HepG2 (cell line): ENCODE data around the gene ZDHHC13. TPM values are rescaled to one million over a fixed set of nuclear protein-coding genes. Genes with fewer than 3 reads are reported as not detected.

Experiments
- ATF1 ChIP-seq: IDR thresholded peaks from 2 replicates; pipeline ENCODE4 v1.6.1; 2016; ENCODE audit warnings: mild to moderate bottlenecking, control low read depth
- CBFB ChIP-seq: sonication (generic); formaldehyde crosslinking; IDR thresholded peaks from 2 replicates; pipeline ENCODE4 v1.4.0; 2020; ENCODE audit warnings: missing genetic modification reagents
- CREM ChIP-seq, 2 experiments: sonication (generic) in 1 of 2; formaldehyde crosslinking in 1 of 2; IDR thresholded peaks; 2 replicates each; pipeline versions ENCODE4 v1.4.0 to v1.6.1; 2016 to 2020; ENCODE audit warnings: antibody characterized with exemption in 1 of 2, mild to moderate bottlenecking in 1 of 2, missing genetic modification reagents in 1 of 2
- FOXO1 ChIP-seq: sonication (generic); formaldehyde crosslinking; IDR thresholded peaks from 2 replicates; pipeline ENCODE4 v1.4.0; 2020; ENCODE audit warnings: missing genetic modification reagents
- GATAD2A ChIP-seq: IDR thresholded peaks from 2 replicates; pipeline ENCODE4 v1.6.1; 2016
- HNRNPK ChIP-seq: fragments of 200-400 bp; formaldehyde crosslinking; IDR thresholded peaks from 2 replicates; pipeline ENCODE4 v1.6.1; 2018; ENCODE audit warnings: low read length, low read depth, moderate library complexity, mild to moderate bottlenecking; ENCODE audit not compliant: poor library complexity, severe bottlenecking
- IRF9 ChIP-seq: sonication (generic); formaldehyde crosslinking; IDR thresholded peaks from 2 replicates; pipeline ENCODE4 v1.8.0; 2022; ENCODE audit warnings: missing genetic modification reagents, mild to moderate bottlenecking, borderline replicate concordance
- LBX2 ChIP-seq: sonication (generic); formaldehyde crosslinking; IDR thresholded peaks from 2 replicates; pipeline ENCODE4 v1.5.0; 2020; ENCODE audit warnings: missing genetic modification reagents, mild to moderate bottlenecking, borderline replicate concordance
- MLX ChIP-seq: IDR thresholded peaks from 2 replicates; pipeline ENCODE4 v1.6.1; 2016
- MTF1 ChIP-seq: sonication (generic); formaldehyde crosslinking; IDR thresholded peaks from 2 replicates; pipeline ENCODE4 v1.5.0; 2020; ENCODE audit warnings: missing genetic modification reagents
- NCOA5 ChIP-seq: sonication (generic); formaldehyde crosslinking; IDR thresholded peaks from 2 replicates; pipeline ENCODE4 v1.4.0; 2020; ENCODE audit warnings: missing genetic modification reagents
- NR3C1 ChIP-seq: sonication (generic); formaldehyde crosslinking; IDR thresholded peaks from 2 replicates; pipeline ENCODE4 v1.4.0; 2020; ENCODE audit warnings: missing genetic modification reagents
- RBAK ChIP-seq: sonication (generic); formaldehyde crosslinking; IDR thresholded peaks from 2 replicates; pipeline ENCODE4 v1.5.1; 2020; ENCODE audit warnings: mild to moderate bottlenecking, missing genetic modification reagents
- RELA ChIP-seq: sonication (generic); formaldehyde crosslinking; IDR thresholded peaks from 2 replicates; pipeline ENCODE4 v1.4.0; 2020; ENCODE audit warnings: missing genetic modification reagents
- TGIF2 ChIP-seq: IDR thresholded peaks from 2 replicates; pipeline ENCODE4 v1.6.1; 2016; ENCODE audit warnings: control low read depth, missing compliant biosample characterization
- WIZ ChIP-seq: sonication (generic); formaldehyde crosslinking; IDR thresholded peaks from 2 replicates; pipeline ENCODE4 v1.5.1; 2020; ENCODE audit warnings: mild to moderate bottlenecking, missing genetic modification reagents
- ZFX ChIP-seq: sonication (generic); formaldehyde crosslinking; IDR thresholded peaks from 2 replicates; pipeline ENCODE4 v1.4.0; 2020; ENCODE audit warnings: mild to moderate bottlenecking, low read depth, missing genetic modification reagents, moderate library complexity
- ZNF235 ChIP-seq: sonication (generic); formaldehyde crosslinking; IDR thresholded peaks from 2 replicates; pipeline ENCODE4 v1.8.1; 2023; ENCODE audit warnings: mild to moderate bottlenecking, missing genetic modification reagents, borderline replicate concordance
- ZNF512B ChIP-seq: sonication (generic); formaldehyde crosslinking; IDR thresholded peaks from 2 replicates; pipeline ENCODE4 v1.5.1; 2020; ENCODE audit warnings: missing genetic modification reagents, mild to moderate bottlenecking, borderline replicate concordance
- ZNF580 ChIP-seq: IDR thresholded peaks from 2 replicates; pipeline ENCODE4 v1.6.1; 2016; ENCODE audit warnings: low read depth, borderline replicate concordance
- ZNF619 ChIP-seq: sonication (generic); formaldehyde crosslinking; IDR thresholded peaks from 2 replicates; pipeline ENCODE4 v1.4.0; 2020; ENCODE audit warnings: mild to moderate bottlenecking, missing genetic modification reagents
- ZNF691 ChIP-seq: sonication (generic); formaldehyde crosslinking; IDR thresholded peaks from 2 replicates; pipeline ENCODE4 v1.4.0; 2020; ENCODE audit warnings: missing genetic modification reagents, low read depth, mild to moderate bottlenecking, borderline replicate concordance
- ZXDC ChIP-seq: sonication (generic); formaldehyde crosslinking; IDR thresholded peaks from 2 replicates; pipeline ENCODE4 v1.5.0; 2020; ENCODE audit warnings: mild to moderate bottlenecking, missing genetic modification reagents
- polyA plus RNA-seq, 8 experiments: library from polyadenylated mRNA; depleted of rRNA in 3 of 8; stranded (reverse) in 7 of 8; unstranded in 1 of 8; fragments of >200 nt; fragmentation: Illumina TruSeq in 4 of 8; extraction: Trizol in 4 of 8; gene quantifications; 2 replicates each; pipeline versions ENCODE4 v1.2.1 to v1.2.3, GENCODE V29; 2011 to 2016; ENCODE audit warnings: low read depth in 4 of 8, missing spikeins in 1 of 8, mixed read lengths in 1 of 8; ENCODE audit not compliant: insufficient read depth in 1 of 8
- total RNA-seq, 5 experiments: library from RNA; depleted of rRNA; stranded (reverse); fragments of >200 nt; fragmentation: Illumina TruSeq; extraction: Trizol; gene quantifications; 2 replicates each; pipeline ENCODE4 v1.2.3, GENCODE V29; 2016; ENCODE audit warnings: low read depth in 1 of 5

The ZDHHC13 gene
- total and polyA plus RNA-seq, 2 of the 13 experiments (the other 11 are each of a cell fraction or from before 2014, with no cell fraction given) = 10.9 to 11.8 TPM

- no peak for TF ChIP-seq ZNF235 (CRISPR knock-in tag)
- TF ChIP-seq TGIF2 (CRISPR knock-in tag) = no peak
- no peak for TF ChIP-seq CREM (IDR thresholded peaks at IDR 0.05)
- no peak for TF ChIP-seq CREM (CRISPR knock-in tag; IDR thresholded peaks at IDR 0.05)
- no peak for TF ChIP-seq ATF1 (CRISPR knock-in tag)
- TF ChIP-seq HNRNPK = no peak
- no peak for TF ChIP-seq WIZ (CRISPR knock-in tag)
- TF ChIP-seq NR3C1 (CRISPR knock-in tag) = no peak
- no peak for TF ChIP-seq RBAK (CRISPR knock-in tag)
- TF ChIP-seq ZFX (CRISPR knock-in tag) = no peak
- no peak for TF ChIP-seq IRF9
- no peak for TF ChIP-seq ZNF512B (CRISPR knock-in tag)
- no peak for TF ChIP-seq FOXO1 (CRISPR knock-in tag)
- no peak for TF ChIP-seq ZNF619 (CRISPR knock-in tag)
- TF ChIP-seq RELA (CRISPR knock-in tag) = no peak
- TF ChIP-seq ZXDC (CRISPR knock-in tag) = no peak
- TF ChIP-seq CBFB (CRISPR knock-in tag) = 0 out of 2 replicates have a peak, but pooled peaks have one; percentile 28
- TF ChIP-seq LBX2 (CRISPR knock-in tag) = no peak
- no peak for TF ChIP-seq NCOA5
- no peak for TF ChIP-seq MLX
- peak; percentile 54; the same call in 1 of the 2 replicates for TF ChIP-seq GATAD2A (CRISPR knock-in tag)
- TF ChIP-seq ZNF580 (CRISPR knock-in tag) = no peak
- no peak for TF ChIP-seq ZNF691 (CRISPR knock-in tag)
- no peak for TF ChIP-seq MTF1 (CRISPR knock-in tag)
These were observed 45.7 kb upstream of the ZDHHC13 start (continued) for GRCh38 chr11:19071255-19071654.
